ENCODE results near the gene ZCCHC7.

- no peak for TF ChIP-seq YY1 (IDR thresholded peaks at IDR 0.05; ENCODE audit: insufficient read depth, insufficient read length)
- TF ChIP-seq SUZ12 (IDR thresholded peaks at IDR 0.05; ENCODE audit: extremely low read depth, insufficient read depth, insufficient read length): no peak
- no peak for TF ChIP-seq ZNF274 (IDR thresholded peaks at IDR 0.05; ENCODE audit: low read depth, low read length)
These were observed 230.3 kb downstream of the ZCCHC7 start for GRCh38 chr9:37350486-37351190.

Measured in NT2/D1 (cell line).